HepG2 (cell line): ENCODE data around the gene TKFC. TPM values are rescaled to one million over a fixed set of nuclear protein-coding genes. Genes with fewer than 3 reads are reported as not detected.

Source experiments
- ETV5 ChIP-seq: IDR thresholded peaks from 2 replicates; pipeline ENCODE4 v1.6.1; 2018; ENCODE audit warnings: missing biosample characterization, missing genetic modification reagents, inconsistent platforms, borderline replicate concordance
- HNF4A ChIP-seq: sonication (generic); formaldehyde crosslinking; IDR thresholded peaks from 2 replicates; pipeline ENCODE4 v1.4.0; 2020; ENCODE audit warnings: missing genetic modification reagents
- NFKB2 ChIP-seq: sonication (generic); formaldehyde crosslinking; IDR thresholded peaks from 2 replicates; pipeline ENCODE4 v1.4.0; 2020; ENCODE audit warnings: missing genetic modification reagents, borderline replicate concordance
- NR2F6 ChIP-seq, 2 experiments: IDR thresholded peaks; 2 replicates each; pipeline ENCODE4 v1.6.1; 2016; ENCODE audit warnings: antibody characterized with exemption in 1 of 2, mild to moderate bottlenecking in 1 of 2
- SALL2 ChIP-seq: sonication (generic); formaldehyde crosslinking; IDR thresholded peaks from 2 replicates; pipeline ENCODE4 v1.8.1; 2023; ENCODE audit warnings: mild to moderate bottlenecking, missing genetic modification reagents, inconsistent platforms
- SRY ChIP-seq: sonication (generic); formaldehyde crosslinking; IDR thresholded peaks from 2 replicates; pipeline ENCODE4 v1.8.0; 2022; ENCODE audit warnings: mild to moderate bottlenecking, missing genetic modification reagents
- TAF1 ChIP-seq: sonication (generic); formaldehyde crosslinking; IDR thresholded peaks from 2 replicates; pipeline ENCODE4 v1.4.0; 2020; ENCODE audit warnings: missing genetic modification reagents
- ZFX ChIP-seq: sonication (generic); formaldehyde crosslinking; IDR thresholded peaks from 2 replicates; pipeline ENCODE4 v1.4.0; 2020; ENCODE audit warnings: mild to moderate bottlenecking, low read depth, missing genetic modification reagents, moderate library complexity
- ZKSCAN8 ChIP-seq: IDR thresholded peaks from 2 replicates; pipeline ENCODE4 v1.6.1; 2016; ENCODE audit warnings: borderline replicate concordance, missing genetic modification reagents, missing compliant biosample characterization
- ZNF230 ChIP-seq: sonication (generic); formaldehyde crosslinking; IDR thresholded peaks from 2 replicates; pipeline ENCODE4 v1.4.0; 2020; ENCODE audit warnings: mild to moderate bottlenecking, missing genetic modification reagents
- ZNF329 ChIP-seq: sonication (generic); formaldehyde crosslinking; IDR thresholded peaks from 2 replicates; pipeline ENCODE4 v1.9.0; 2021; ENCODE audit warnings: low read depth, mild to moderate bottlenecking, missing genetic modification reagents
- ZNF335 ChIP-seq: sonication (generic); formaldehyde crosslinking; IDR thresholded peaks from 2 replicates; pipeline ENCODE4 v1.4.0; 2020; ENCODE audit warnings: missing genetic modification reagents
- ZNF430 ChIP-seq: sonication (generic); formaldehyde crosslinking; IDR thresholded peaks from 2 replicates; pipeline ENCODE4 v1.9.0; 2021; ENCODE audit warnings: mild to moderate bottlenecking, missing genetic modification reagents
- ZNF616 ChIP-seq: sonication (generic); formaldehyde crosslinking; IDR thresholded peaks from 2 replicates; pipeline ENCODE4 v1.5.0; 2020; ENCODE audit warnings: low read depth, mild to moderate bottlenecking, missing genetic modification reagents
- polyA plus RNA-seq, 8 experiments: library from polyadenylated mRNA; depleted of rRNA in 3 of 8; stranded (reverse) in 7 of 8; unstranded in 1 of 8; fragments of >200 nt; fragmentation: Illumina TruSeq in 4 of 8; extraction: Trizol in 4 of 8; gene quantifications; 2 replicates each; pipeline versions ENCODE4 v1.2.1 to v1.2.3, GENCODE V29; 2011 to 2016; ENCODE audit warnings: low read depth in 4 of 8, missing spikeins in 1 of 8, mixed read lengths in 1 of 8; ENCODE audit not compliant: insufficient read depth in 1 of 8
- total RNA-seq, 5 experiments: library from RNA; depleted of rRNA; stranded (reverse); fragments of >200 nt; fragmentation: Illumina TruSeq; extraction: Trizol; gene quantifications; 2 replicates each; pipeline ENCODE4 v1.2.3, GENCODE V29; 2016; ENCODE audit warnings: low read depth in 1 of 5
- TF ChIP-seq, protein P1 (sequence below): sonication (generic); formaldehyde crosslinking; IDR thresholded peaks from 2 replicates; pipeline ENCODE4 v1.4.0; 2020; ENCODE audit warnings: missing genetic modification reagents, mild to moderate bottlenecking, borderline replicate concordance
- TF ChIP-seq, protein P2 (sequence below): sonication (generic); formaldehyde crosslinking; IDR thresholded peaks from 2 replicates; pipeline ENCODE4 v1.5.0; 2020; ENCODE audit warnings: mild to moderate bottlenecking, missing genetic modification reagents
- TF ChIP-seq, protein P3 (sequence below), 2 experiments: IDR thresholded peaks; 2 replicates each; pipeline ENCODE4 v1.6.1; 2011 to 2012; ENCODE audit warnings: low read length in 2 of 2, borderline replicate concordance in 1 of 2, low read depth in 1 of 2, mild to moderate bottlenecking in 1 of 2, moderate library complexity in 1 of 2

The TKFC gene
- total and polyA plus RNA-seq, 2 of the 13 experiments (the other 11 are each of a cell fraction or from before 2014, with no cell fraction given): 147 to 197 TPM

DNA sequence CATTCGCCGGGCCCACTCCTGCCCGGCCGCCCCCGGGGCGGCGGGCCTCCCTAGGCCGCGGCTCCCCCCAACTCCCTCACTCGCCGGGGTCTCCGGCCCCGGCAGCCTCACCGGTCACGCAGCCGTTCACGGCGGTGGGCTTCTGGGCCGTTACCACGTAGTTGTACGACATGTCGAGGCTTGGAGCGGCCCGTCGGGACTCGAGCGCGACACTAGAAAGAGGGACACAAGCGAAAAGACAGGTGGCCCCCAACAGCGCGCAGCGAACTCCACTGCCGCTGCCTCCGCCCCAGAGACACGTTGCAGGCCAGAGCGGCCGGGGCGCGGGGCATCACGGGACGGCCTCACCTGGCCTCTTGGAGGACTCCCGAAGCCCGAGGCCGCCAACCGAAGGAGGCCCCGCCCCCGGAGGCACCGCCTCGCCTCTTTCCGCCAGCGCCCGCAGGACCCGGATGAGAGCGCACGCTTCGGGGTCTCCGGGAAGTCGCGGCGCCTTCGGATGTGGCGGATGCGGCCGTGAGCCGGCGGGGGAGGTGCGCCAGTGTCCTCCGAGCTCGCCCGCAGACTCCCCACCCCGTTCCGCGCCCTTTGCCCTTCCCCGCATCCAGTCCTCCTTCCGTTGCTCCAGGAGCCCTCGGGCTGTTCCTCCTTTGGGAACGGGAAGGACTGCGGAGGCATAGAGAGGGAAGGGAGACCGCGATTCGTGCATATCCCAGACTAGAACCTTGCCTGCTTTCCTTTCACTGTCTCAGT, at the start of gene TKFC, which contains the start of gene DDB1 (continued):
- TF ChIP-seq, protein P1, sequence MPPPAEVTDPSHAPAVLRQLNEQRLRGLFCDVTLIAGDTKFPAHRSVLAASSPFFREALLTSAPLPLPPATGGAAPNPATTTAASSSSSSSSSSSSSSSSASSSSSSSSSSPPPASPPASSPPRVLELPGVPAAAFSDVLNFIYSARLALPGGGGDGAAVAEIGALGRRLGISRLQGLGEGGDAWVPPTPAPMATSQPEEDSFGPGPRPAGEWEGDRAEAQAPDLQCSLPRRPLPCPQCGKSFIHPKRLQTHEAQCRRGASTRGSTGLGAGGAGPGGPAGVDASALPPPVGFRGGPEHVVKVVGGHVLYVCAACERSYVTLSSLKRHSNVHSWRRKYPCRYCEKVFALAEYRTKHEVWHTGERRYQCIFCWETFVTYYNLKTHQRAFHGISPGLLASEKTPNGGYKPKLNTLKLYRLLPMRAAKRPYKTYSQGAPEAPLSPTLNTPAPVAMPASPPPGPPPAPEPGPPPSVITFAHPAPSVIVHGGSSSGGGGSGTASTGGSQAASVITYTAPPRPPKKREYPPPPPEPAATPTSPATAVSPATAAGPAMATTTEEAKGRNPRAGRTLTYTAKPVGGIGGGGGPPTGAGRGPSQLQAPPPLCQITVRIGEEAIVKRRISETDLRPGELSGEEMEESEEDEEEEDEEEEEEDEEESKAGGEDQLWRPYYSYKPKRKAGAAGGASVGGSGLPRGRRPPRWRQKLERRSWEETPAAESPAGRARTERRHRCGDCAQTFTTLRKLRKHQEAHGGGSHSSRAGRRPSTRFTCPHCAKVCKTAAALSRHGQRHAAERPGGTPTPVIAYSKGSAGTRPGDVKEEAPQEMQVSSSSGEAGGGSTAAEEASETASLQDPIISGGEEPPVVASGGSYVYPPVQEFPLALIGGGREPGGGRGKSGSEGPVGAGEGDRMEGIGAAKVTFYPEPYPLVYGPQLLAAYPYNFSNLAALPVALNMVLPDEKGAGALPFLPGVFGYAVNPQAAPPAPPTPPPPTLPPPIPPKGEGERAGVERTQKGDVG: peak; percentile 41; the same call in 1 of the 2 replicates
- TF ChIP-seq ZNF230 (CRISPR knock-in tag): 0 out of 2 replicates have a peak, but pooled peaks have one; percentile 25
- peak; percentile 71; the same call in 1 of the 2 replicates for TF ChIP-seq SRY (CRISPR knock-in tag)
- TF ChIP-seq ZFX: peak; percentile 95
- TF ChIP-seq ZKSCAN8 (CRISPR knock-in tag): peak; percentile 64; the same call in 1 of the 2 replicates
- TF ChIP-seq, protein P2, sequence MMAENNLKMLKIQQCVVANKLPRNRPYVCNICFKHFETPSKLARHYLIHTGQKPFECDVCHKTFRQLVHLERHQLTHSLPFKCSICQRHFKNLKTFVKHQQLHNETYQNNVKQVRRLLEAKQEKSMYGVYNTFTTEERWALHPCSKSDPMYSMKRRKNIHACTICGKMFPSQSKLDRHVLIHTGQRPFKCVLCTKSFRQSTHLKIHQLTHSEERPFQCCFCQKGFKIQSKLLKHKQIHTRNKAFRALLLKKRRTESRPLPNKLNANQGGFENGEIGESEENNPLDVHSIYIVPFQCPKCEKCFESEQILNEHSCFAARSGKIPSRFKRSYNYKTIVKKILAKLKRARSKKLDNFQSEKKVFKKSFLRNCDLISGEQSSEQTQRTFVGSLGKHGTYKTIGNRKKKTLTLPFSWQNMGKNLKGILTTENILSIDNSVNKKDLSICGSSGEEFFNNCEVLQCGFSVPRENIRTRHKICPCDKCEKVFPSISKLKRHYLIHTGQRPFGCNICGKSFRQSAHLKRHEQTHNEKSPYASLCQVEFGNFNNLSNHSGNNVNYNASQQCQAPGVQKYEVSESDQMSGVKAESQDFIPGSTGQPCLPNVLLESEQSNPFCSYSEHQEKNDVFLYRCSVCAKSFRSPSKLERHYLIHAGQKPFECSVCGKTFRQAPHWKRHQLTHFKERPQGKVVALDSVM (CRISPR knock-in tag): peak; percentile 94
- peak; percentile 40; the same call in 1 of the 2 replicates for TF ChIP-seq ZNF616
- TF ChIP-seq SALL2: peak; percentile 57; the same call in 1 of the 2 replicates
- peak; percentile 75 for TF ChIP-seq ZNF430 (CRISPR knock-in tag)
- TF ChIP-seq ZNF329 (CRISPR knock-in tag): peak; percentile 50; the same call in 1 of the 2 replicates
- no peak for TF ChIP-seq ZNF335 (CRISPR knock-in tag)
- TF ChIP-seq HNF4A: peak; percentile 3; the same call in 1 of the 2 replicates
- peak; percentile 94 for TF ChIP-seq TAF1 (CRISPR knock-in tag)
- peak; percentile 60; the same call in 1 of the 2 replicates for TF ChIP-seq NFKB2 (CRISPR knock-in tag)
- no peak for TF ChIP-seq NR2F6 (IDR thresholded peaks at IDR 0.05)
- peak; percentile 18; the same call in 1 of the 2 replicates for TF ChIP-seq NR2F6 (CRISPR knock-in tag; IDR thresholded peaks at IDR 0.05)
- TF ChIP-seq, protein P3, sequence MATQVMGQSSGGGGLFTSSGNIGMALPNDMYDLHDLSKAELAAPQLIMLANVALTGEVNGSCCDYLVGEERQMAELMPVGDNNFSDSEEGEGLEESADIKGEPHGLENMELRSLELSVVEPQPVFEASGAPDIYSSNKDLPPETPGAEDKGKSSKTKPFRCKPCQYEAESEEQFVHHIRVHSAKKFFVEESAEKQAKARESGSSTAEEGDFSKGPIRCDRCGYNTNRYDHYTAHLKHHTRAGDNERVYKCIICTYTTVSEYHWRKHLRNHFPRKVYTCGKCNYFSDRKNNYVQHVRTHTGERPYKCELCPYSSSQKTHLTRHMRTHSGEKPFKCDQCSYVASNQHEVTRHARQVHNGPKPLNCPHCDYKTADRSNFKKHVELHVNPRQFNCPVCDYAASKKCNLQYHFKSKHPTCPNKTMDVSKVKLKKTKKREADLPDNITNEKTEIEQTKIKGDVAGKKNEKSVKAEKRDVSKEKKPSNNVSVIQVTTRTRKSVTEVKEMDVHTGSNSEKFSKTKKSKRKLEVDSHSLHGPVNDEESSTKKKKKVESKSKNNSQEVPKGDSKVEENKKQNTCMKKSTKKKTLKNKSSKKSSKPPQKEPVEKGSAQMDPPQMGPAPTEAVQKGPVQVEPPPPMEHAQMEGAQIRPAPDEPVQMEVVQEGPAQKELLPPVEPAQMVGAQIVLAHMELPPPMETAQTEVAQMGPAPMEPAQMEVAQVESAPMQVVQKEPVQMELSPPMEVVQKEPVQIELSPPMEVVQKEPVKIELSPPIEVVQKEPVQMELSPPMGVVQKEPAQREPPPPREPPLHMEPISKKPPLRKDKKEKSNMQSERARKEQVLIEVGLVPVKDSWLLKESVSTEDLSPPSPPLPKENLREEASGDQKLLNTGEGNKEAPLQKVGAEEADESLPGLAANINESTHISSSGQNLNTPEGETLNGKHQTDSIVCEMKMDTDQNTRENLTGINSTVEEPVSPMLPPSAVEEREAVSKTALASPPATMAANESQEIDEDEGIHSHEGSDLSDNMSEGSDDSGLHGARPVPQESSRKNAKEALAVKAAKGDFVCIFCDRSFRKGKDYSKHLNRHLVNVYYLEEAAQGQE (IDR thresholded peaks at IDR 0.05; ENCODE audit: borderline replicate concordance in 1 of 2, low read depth in 1 of 2, low read length in 2 of 2): peak in 1 of 2 experiments; percentile 10; a peak in 1 of 4 replicates
- no peak; the same call in 1 of the 2 replicates for TF ChIP-seq ETV5 (CRISPR knock-in tag)
